Dendritic cell treated with granulocyte-macrophage colony-stimulating factor and Interleukin-4, amounts not matched to agents 40 ng/mL and 50 ng/mL, for 4 days (primary cell): ENCODE results near the gene VGF.
"Not testable (repeated sequence)": the region's sequence is repeated elsewhere in the genome, so short reads cannot be mapped to it uniquely, and the experiment has no call there.

Experiments
- H3K27ac Mint-ChIP-seq: one replicate; pipeline ENCODE4 v1.8.0; 2022; ENCODE audit warnings: mild to moderate bottlenecking, mixed read lengths
- H3K27me3 Mint-ChIP-seq: one replicate; pipeline ENCODE4 v1.8.0; 2022; ENCODE audit warnings: mild to moderate bottlenecking, mixed read lengths
- H3K36me3 Mint-ChIP-seq: one replicate; pipeline ENCODE4 v1.8.0; 2022; ENCODE audit warnings: low read depth, mixed read lengths
- H3K4me1 Mint-ChIP-seq: one replicate; pipeline ENCODE4 v1.8.0; 2022; ENCODE audit warnings: low read depth, mixed read lengths
- H3K4me3 Mint-ChIP-seq: one replicate; pipeline ENCODE4 v1.8.0; 2022; ENCODE audit warnings: mild to moderate bottlenecking, moderate library complexity, mixed read lengths
- H3K9me3 Mint-ChIP-seq: one replicate; pipeline ENCODE4 v1.8.0; 2022; ENCODE audit warnings: mixed read lengths
- intact Hi-C: fragments of 100-400 bp; cut with micrococcal nuclease; formaldehyde crosslinking; loops from one replicate; pipeline ENCODE4 v1.15.0; 2022

The VGF gene

GRCh38 chr7:101114492-101114891 lies 50.9 kb downstream of the VGF start:
- peaks cover 25% of the 10 kb centered on the region for H3K4me1 Mint-ChIP-seq
- H3K27ac Mint-ChIP-seq = no peak overlapping the region
- H3K36me3 Mint-ChIP-seq = no peaks in the 10 kb centered on the region
- no peak overlapping the region for H3K4me3 Mint-ChIP-seq
- intact Hi-C loops = no loop called here
- H3K9me3 Mint-ChIP-seq = no peaks in the 10 kb centered on the region
- H3K27me3 Mint-ChIP-seq = peaks cover 40% of the 10 kb centered on the region

GRCh38 chr7:101113836-101114235 lies 51.5 kb downstream of the VGF start:
- Mint-ChIP-seq H3K9me3 (no peaks in the 10 kb centered on the region), H3K27ac (no peak overlapping the region), H3K4me1 (peaks cover 30% of the 10 kb centered on the region), H3K4me3 (no peak overlapping the region), H3K27me3 (peaks cover 38% of the 10 kb centered on the region), H3K36me3 (no peaks in the 10 kb centered on the region)
- intact Hi-C loops = no loop called here

- H3K27ac Mint-ChIP-seq, H3K36me3 Mint-ChIP-seq, H3K9me3 Mint-ChIP-seq, H3K4me3 Mint-ChIP-seq, intact Hi-C loops: not testable (repeated sequence)
- H3K4me1 Mint-ChIP-seq = peaks cover 34% of the 10 kb centered on the region
- H3K27me3 Mint-ChIP-seq = peaks cover 34% of the 10 kb centered on the region
Observed at GRCh38 chr7:101113140-101113539, 52.2 kb downstream of the VGF start.
